ENCODE results near the gene KRTAP3-2.

DNA sequence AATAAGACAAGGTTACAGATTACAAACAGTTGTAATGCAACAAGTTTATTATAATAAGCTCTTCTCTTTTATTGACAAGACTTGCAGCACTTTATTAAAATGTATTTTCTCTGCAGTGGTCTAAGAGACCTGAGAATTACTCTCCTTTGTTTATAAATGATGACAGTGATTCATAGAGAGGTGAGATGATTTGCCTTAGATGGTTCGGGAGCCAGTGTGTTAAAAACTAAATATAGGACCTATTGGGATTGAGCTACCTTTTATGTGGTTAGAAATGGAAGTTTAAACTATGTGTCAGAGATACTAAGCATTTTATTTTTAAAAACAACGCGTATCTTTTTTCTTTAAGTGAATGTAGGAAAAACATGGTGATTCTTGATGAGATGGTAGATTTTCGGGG is 2.9 kb downstream of the KRTAP3-2 start:
- TF ChIP-seq CSDC2 (CRISPR knock-in tag; IDR thresholded peaks at IDR 0.05) (no peak), PPARA (CRISPR knock-in tag; IDR thresholded peaks at IDR 0.05; ENCODE audit: borderline replicate concordance) (no peak), CREB5 (CRISPR knock-in tag; IDR thresholded peaks at IDR 0.05; ENCODE audit: low read depth) (no peak), PATZ1 (CRISPR knock-in tag; IDR thresholded peaks at IDR 0.05; ENCODE audit: borderline replicate concordance) (no peak), ARNTL (CRISPR knock-in tag; IDR thresholded peaks at IDR 0.05; ENCODE audit: borderline replicate concordance, low read depth) (no peak), CSRNP3 (CRISPR knock-in tag; IDR thresholded peaks at IDR 0.05) (no peak), ZFP30 (CRISPR knock-in tag; IDR thresholded peaks at IDR 0.05) (no peak), OSR1 (CRISPR knock-in tag; IDR thresholded peaks at IDR 0.05) (no peak), RARB (CRISPR knock-in tag; IDR thresholded peaks at IDR 0.05) (no peak), ZNF8 (CRISPR knock-in tag; IDR thresholded peaks at IDR 0.05) (no peak)
